Endometrial microvascular endothelial cells (primary cell): ENCODE results near the gene CENPO. TPM values are rescaled to one million over a fixed set of nuclear protein-coding genes. Genes with fewer than 3 reads are reported as not detected.

ENCODE experiments used
- in situ Hi-C: cut with HindIII; loops from 2 replicates; pipeline ENCODE4 v1.10.0; 2017; ENCODE audit warnings: low sequenced_read_pairs, low pct_unique_long_range_greater_than_20kb; ENCODE audit errors: inconsistent ontology term
- total RNA-seq: library from RNA; depleted of rRNA; stranded (reverse); fragments of >200 nt; gene quantifications from one replicate; pipeline ENCODE4 v1.2.3, GENCODE V29; 2015; ENCODE audit errors: inconsistent ontology term

The CENPO gene, protein sequence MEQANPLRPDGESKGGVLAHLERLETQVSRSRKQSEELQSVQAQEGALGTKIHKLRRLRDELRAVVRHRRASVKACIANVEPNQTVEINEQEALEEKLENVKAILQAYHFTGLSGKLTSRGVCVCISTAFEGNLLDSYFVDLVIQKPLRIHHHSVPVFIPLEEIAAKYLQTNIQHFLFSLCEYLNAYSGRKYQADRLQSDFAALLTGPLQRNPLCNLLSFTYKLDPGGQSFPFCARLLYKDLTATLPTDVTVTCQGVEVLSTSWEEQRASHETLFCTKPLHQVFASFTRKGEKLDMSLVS
- 39.4 TPM for total RNA-seq

DNA sequence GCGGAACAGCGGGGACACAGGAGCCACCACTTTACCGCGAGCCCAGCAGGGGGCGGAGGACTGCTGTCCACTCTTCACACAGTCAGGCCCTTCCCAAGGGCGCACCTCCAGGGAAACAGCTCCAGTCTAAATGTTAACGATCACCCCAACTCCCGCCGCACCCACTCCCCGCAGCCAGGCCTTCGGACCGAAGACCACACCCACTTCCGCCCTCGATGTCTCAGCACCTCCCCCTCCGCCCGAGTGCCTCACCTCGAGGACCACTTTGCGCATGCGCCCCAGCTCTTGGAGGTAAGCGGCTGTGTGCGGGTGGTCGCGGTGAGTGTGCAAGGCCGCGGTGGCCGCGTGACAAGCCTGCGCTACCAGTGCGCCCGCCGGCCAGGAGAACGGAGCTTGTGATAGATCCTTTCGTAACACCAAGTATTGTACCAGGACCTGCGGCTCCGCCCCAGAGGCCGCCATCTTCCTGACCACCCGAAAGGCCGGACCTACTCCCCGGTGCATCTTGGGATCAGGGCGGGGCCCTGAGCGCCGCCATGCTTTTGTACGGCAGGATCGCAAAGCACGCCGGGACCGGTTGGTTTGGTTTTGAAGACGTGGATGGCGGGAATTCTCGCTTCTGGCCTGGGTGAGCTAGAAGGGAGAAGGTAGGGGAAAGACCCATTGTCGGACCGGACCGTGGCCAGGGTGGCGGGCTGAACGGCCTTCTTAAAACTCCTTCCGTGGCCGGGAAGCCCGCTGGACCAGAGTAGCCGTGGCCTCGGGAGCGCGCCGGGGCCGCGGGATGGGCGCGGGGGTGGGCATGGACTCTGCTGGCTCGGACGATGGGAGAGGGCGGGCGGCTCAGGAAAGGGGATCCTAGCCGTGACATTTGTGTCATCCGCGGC, at the start of gene CENPO, which contains the start of gene PTRHD1:
CENPO (plus strand) TSS at position 552 of the 887 bp plus-strand sequence. CDS start 495 bp downstream, outside the sequence.
PTRHD1 (minus strand) TSS at position 518 of the 887 bp plus-strand sequence; CDS start at position 504, 14 bp downstream.
- in situ Hi-C loops: no loop called here

DNA sequence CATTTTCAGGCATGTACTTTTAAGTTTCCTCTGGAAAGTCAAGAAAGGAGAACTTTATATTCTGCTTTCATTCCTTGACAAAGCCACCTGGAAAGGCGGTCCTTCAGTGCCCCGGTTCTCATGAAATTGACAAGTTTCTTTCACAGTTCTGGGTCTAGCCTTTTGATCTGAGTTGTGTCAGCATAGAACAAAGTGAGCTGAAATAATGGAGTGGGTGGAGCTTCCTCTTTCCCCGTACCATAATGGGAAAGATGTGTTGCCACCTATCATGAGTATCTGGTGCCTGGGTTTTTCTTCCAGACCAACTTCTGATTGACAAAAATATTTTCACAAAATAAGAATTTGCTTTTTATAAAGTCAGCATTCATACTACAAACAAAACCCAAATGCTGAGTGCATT, 49.3 kb upstream of the CENPO start:
- in situ Hi-C loops: no loop called here

DNA sequence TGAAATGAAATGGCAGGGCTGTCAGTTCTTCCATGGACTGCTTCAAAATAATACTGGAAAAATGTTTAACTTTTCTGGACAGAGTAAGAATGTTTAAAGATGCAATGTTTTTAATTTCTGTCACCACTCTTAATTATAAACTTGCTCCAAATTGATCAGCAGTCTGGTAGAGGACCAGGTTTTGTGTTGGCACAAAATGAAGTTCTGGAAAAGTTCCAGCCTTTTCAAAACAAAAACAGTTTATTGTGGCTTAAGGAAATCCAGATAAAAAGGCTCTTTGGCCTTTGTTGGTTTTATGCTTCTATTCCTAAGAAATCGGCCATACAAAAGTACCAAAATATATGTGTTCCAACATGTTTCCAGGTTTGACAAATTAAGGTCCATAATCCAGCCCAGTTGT, 48.9 kb upstream of the CENPO start:
- in situ Hi-C loops: no loop called here

DNA sequence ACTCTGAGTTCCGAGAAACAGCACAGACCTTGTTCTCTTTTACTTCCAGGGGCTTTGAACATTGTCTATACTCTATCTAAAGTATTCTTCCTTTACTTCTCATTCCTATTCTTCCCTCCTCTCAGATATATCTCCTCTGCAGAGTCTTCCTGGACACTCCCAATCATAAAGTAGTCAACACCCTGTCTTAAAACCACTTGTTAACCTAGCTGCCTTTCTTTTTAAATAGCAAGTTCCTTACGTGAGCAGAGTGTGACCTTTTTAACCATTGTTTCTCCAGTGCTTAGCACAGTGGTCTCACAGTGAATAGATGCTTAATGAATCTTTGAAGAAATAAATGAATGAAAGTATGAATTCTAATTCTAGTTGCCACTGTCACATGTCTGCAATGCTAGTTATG, 47.4 kb upstream of the CENPO start:
- in situ Hi-C loops: no loop called here

DNA sequence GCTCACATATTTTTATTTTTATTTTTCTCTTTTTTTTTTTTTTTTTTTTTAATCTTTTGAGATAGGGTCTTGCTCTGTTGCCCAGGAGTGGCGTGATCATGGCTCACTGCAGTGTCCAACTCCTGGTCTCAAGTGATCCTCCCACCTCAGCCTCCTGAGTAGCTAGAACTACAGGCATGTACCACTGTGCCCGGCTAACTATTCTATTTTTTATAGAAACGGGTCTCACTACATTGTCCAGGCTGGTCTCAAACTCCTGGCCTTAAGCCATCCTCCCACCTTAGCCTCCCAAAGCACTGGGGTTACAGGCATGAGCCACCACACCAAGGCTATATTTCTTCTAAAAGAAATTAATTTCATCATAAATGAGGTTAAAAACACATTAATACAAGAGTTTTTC, 45.9 kb upstream of the CENPO start:
- in situ Hi-C loops: no loop called here

DNA sequence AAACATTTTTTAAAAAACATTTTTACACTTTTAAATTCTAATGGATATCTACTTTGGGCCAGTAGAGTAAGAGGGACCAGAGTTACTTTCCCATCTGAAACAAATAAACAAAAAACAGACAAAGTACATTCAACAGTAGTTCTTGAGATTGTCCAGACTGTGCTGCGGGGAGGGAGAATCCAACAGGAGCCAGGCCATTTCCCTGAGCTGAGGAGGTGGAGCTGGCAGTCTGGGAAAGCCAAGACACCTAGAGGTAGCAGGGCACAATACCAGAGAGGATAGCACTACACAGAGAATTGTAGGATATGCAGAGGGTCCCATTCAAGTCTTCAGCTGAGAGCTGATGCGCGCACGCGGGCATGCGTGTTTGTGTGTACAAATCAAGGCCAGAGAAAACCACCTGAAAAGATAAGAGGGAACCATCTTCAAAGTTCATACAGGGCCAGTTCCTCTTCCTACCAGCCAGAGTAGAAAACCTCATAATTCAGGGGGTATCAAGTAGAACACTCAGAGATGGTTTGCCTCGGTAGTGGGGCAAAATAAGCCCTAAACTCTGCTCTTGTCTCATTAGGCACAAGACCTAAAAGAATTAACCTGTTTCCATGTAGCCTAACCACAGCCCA, 44.0 kb upstream of the CENPO start:
- in situ Hi-C loops: no loop called here

DNA sequence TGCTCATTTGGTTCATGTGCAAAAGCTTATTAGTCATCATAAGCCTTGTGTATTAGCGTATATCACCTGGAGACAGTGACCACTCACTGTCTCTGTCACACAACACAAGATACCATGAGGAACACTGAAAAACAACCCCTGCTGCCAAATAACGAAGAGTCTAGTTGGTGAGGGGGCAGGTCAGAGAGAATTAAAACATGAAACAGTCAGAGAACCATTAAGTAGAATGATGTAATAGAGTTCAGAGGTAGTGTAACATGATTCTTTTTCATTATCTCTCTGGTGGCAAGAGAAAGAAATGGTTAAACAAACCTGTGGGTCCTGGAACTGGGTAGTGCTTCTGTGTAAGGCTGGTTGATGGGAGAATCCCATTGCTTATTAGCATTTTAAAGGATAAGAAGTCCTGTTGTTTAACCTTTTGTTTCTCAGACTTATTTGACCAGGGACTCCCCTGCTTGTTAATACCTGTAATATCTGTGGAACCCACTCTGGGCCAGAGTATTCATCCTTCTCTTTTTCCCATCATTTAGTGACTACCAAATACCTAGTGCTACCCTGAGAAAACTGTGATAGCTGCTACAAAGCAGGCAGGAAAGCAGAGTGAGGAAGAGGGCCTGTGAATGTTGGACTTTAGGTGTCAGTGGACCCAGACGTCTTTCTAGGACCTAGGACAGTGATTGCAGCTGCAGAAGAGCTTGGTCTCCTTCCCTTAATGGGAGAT, 38.1 kb upstream of the CENPO start:
- in situ Hi-C loops: no loop called here

DNA sequence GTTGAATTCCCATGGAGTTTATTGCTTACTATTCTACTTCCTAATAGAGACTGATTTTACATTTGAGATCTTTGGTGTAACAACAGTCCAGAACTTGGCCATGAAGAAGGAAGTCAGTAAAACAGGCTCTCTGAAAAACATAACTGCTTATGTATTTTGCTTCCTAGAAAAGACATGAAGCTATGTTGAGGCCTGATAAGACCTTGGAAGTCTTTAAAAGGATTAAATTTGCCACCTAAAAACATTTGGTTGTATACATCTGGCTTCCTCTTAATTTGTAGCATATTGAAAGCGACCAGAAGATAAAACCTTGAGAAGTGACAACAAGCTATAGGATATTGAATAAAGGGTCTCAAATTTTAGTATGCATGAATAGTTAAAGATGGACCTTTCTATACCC, 36.4 kb upstream of the CENPO start:
- in situ Hi-C loops: no loop called here

DNA sequence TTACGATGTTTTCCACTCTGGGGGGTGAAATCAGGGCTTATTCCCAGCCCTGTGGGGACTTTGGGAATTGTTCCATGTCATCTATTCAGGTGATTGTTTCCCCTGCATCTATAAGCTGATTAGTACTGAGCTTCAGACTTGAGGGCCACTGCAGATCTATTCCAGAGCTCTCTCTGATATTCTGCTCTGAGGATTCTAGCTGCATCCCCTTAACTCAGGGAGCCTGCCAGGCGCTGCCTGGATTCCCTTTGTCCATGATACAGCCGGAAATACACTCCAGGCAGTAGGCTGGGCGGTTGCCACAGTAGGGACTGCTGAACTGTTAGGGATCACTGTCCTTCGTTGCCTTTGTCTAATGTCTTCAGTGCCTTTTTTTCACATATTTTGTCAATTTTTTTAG, 31.4 kb upstream of the CENPO start:
- in situ Hi-C loops: no loop called here

DNA sequence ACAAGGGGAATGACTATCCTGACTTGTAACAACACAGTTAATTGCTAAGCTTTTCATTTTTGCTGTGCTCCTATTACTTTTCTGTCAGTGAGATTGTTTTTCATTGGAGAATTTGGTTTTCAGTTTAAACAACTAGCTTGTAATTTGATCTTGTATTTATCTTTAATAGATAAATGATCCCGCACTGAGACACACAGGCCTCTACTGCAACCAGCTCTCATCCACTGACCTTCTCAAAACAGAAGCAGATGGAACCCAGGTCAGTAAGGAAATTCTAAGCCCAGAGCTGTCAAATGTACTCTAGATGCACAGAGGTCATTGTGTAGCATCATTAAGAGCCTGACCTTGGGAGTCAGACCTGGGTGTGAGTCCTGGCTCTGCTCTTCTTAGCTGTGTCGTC, 30.7 kb upstream of the CENPO start:
- in situ Hi-C loops: no loop called here

DNA sequence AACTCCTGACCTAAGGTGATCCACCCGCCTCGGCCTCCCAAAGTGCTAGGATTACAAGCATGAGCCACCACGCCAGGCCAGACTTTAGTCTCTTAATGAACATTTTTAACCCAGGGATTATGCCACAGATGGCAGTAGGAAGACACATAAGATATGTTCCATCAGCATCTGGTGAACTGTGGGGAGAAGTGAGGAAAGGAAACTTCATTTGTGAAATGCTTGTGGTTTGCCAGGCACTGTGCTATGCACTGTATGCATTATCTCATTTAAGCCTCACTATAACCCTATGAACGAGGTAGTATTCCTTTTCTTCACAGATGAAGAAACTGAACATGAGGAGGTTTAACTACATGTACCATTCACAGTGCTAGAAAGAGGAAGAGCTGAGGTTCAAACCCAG, 29.4 kb upstream of the CENPO start:
- in situ Hi-C loops: no loop called here

DNA sequence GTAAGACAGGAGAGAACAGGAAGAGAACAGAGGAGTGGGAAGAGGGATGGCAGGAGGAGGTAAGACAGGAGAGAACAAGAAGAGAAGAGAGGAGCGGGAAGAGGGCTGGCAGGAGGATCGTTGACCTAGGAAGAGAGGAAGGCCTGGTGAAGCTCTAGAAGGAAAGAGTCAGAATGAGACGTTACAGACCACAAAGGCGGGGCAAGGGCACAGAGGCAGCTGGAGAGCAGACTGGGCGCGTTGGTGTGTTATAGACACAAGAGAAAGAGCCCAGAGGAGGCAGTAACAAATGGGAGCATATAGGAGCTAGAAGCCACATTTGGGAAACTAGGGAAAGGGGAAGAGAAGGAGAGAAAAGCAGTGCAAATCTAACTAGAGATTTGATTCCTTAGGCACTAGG, 26.6 kb upstream of the CENPO start:
- in situ Hi-C loops: no loop called here

DNA sequence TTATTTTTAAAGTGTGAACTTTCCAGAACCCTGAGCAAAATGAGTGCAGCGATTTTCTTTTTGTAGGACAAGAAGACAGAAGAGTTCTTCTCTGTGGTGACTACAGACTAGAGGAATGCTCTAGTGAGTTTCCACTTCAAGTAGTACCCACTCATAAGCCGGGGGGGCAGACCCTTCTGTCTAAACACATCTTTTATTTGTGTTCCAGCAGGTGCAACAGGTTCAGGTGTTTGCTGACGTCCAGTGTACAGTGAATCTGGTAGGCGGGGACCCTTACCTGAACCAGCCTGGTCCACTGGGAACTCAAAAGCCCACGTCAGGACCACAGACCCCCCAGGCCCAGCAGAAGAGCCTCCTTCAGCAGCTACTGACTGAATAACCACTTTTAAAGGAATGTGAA, 25.2 kb upstream of the CENPO start:
- in situ Hi-C loops: no loop called here

DNA sequence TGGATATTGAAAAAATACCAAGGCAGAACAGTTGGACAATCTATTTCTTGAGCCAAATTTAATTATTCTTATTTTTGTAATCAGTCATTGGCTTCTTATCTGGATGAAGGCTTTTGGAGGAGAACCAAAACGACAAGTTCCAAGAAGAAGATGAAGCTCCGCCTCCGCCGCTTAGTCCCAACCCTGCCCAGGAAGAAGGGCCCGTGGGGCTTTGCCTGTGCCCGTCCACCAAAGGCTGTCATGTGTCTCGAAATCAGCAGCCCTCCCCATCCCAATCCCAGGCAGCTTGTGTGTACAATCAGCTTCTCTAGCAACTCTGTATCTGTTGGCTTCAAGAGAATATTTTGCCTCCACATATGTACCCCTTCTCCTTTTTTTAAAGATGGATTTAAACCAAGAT, 24.6 kb upstream of the CENPO start:
- in situ Hi-C loops: no loop called here

DNA sequence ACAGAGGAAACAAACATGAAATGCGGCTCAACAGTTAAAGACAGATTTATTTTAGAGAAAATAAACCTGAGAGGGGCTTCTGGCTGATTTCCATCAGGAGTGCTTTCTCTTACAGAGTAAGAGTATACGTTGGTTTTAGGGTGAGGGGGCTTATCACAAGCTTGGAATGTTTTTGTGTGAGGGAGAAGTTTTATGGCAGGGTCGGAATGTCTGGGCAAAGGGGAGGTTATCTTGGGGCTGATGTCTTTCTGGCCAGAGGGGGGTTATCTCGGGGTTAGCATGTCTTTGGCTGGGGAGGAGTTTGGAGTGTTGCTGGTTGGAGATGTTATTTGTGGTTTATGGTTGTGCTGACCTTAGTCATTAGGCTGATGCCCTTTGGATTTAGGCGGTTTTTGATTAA, 22.2 kb upstream of the CENPO start:
- in situ Hi-C loops: no loop called here

DNA sequence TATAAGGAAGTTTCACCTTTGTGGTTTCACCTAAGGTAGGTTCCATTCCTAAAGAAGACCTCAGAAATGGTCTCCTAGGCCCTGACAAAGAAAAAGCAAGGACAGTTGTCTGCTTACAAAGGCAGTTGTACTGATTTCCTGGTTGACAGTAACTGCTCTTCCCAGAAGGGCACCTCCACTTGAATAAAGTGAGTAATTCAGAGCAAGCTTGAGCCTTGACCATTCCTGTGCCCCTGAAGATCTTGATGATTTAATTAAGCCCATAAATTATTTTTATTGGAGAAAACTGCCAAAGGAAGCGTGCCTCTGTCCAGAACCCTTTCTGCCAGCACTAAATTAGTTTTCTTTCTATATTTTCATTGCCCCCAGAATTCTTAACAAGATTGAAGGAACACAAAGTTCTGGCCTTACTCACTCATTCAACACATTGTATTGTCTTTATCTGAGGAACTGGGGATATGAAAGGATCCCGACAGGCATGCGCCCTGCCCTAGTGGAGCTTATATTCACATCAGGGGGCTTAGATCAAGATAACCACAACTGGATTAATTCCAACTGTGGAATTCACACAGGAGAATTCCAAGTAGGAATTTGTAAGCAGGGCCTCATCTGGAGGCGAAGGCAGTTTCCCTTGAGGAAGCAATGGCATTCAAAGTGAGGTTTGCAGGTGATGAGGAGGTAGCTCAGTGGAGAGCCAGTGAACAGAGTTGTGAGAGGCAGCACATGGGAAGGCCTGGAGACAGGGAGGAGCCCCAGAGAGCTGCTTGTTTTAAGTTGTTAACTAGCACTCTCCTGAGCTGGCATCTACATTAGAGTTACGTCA, 21.2 kb upstream of the CENPO start:
- in situ Hi-C loops: no loop called here

DNA sequence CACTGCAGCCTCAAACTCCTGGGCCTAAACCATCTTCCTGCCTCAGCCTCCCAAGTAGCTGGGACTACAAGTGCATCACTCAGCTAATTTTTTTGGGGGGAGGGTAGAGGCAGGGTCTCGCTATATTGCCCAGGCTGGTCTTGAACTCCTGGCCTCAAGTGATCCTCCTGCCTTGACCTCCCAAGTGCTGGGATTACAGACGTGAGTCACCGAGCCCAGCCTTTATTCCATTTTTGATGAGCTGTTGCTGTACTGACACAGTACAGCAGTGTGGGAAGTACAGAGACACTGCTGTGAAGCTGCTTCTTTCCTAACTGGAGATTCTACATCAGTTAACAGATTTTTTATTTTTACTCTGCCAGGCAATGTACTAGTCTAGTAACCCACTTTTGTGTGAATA, 18.9 kb upstream of the CENPO start:
- in situ Hi-C loops: no loop called here

DNA sequence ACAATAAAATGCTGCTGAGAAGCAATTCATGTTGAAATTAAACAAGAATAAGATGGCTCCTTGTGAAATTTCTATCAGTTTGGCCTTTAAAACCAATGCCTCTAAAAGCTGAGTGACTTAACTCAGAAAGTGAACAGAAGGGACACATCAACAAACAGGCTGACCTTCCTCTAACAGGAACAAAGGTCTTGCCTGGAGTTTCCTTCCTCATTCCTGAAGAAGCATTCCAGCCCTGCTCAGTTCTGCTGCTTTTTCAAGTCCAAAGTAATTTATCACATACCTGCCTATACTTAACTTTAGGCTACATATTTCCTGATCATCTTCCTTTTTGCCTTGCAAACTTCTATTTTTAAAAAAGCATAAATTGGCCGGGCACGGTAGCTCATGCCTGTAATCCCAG, 14.1 kb upstream of the CENPO start:
- in situ Hi-C loops: no loop called here
